GM23338 (cell line): ENCODE data around the gene SLC2A9. TPM values are rescaled to one million over a fixed set of nuclear protein-coding genes. Genes with fewer than 3 reads are reported as not detected.
A peak's percentile ranks its signal among the peaks of the same experiment; 100 is the strongest.

Experiments
- ATAC-seq: fragments of 200-7000 bp; cut with Tn5 transposase; 3 replicates; pipeline ENCODE4 v1.9.1; 2020
- DNase-seq: peaks from one replicate; pipeline ENCODE4 v3.0.0-alpha.2; 2015; ENCODE audit warnings: low spot score
- H2AFZ ChIP-seq: fragments of 200-600 bp; sonication (generic); 2 replicates; pipeline ENCODE4 v1.8.0; 2016; ENCODE audit warnings: antibody characterized with exemption, mild to moderate bottlenecking, moderate library complexity
- H3F3A ChIP-seq: fragments of 200-600 bp; sonication (generic); replicated peaks from 2 replicates; pipeline ENCODE4 v1.8.0; 2017; ENCODE audit warnings: antibody characterized with exemption, mixed run types, low read depth
- H3K27ac ChIP-seq: fragments of 200-600 bp; sonication (generic); 2 replicates; pipeline ENCODE4 v1.6.1; 2016; ENCODE audit warnings: low read depth
- H3K27me3 ChIP-seq: fragments of 200-600 bp; sonication (generic); 2 replicates; pipeline ENCODE4 v1.8.0; 2016; ENCODE audit warnings: mild to moderate bottlenecking, mixed run types, moderate library complexity; ENCODE audit not compliant: insufficient read depth
- H3K36me3 ChIP-seq: fragments of 200-600 bp; sonication (generic); 2 replicates; pipeline ENCODE4 v1.8.0; 2016; ENCODE audit warnings: mild to moderate bottlenecking; ENCODE audit not compliant: insufficient read depth
- H3K4me1 ChIP-seq: fragments of 200-600 bp; sonication (generic); 2 replicates; pipeline ENCODE4 v1.8.0; 2016; ENCODE audit warnings: mild to moderate bottlenecking, moderate library complexity; ENCODE audit not compliant: insufficient read depth
- H3K4me2 ChIP-seq: fragments of 200-600 bp; sonication (generic); 2 replicates; pipeline ENCODE4 v1.7.1; 2017; ENCODE audit warnings: mixed run types
- H3K4me3 ChIP-seq: fragments of 200-600 bp; sonication (generic); 2 replicates; pipeline ENCODE4 v1.6.1; 2016; ENCODE audit warnings: mixed run types
- H3K79me2 ChIP-seq: fragments of 200-600 bp; sonication (generic); replicated peaks from 2 replicates; pipeline ENCODE4 v1.8.0; 2017; ENCODE audit warnings: mild to moderate bottlenecking; ENCODE audit not compliant: insufficient read depth
- H3K9me2 ChIP-seq: fragments of 200-600 bp; sonication (generic); 2 replicates; pipeline ENCODE4 v1.8.0; 2017; ENCODE audit not compliant: insufficient read depth
- H4K20me1 ChIP-seq: fragments of 200-600 bp; sonication (generic); replicated peaks from 2 replicates; pipeline ENCODE4 v1.8.0; 2017; ENCODE audit warnings: mild to moderate bottlenecking; ENCODE audit not compliant: insufficient read depth
- H3K27ac Mint-ChIP-seq: 2 replicates; pipeline ENCODE4 v1.8.0; 2020; ENCODE audit warnings: inconsistent platforms, mild to moderate bottlenecking, moderate library complexity, mixed read lengths
- H3K27me3 Mint-ChIP-seq: 3 replicates; pipeline ENCODE4 v1.8.0; 2022; ENCODE audit warnings: low read depth, mild to moderate bottlenecking, moderate library complexity, mixed read lengths, inconsistent platforms; ENCODE audit not compliant: insufficient read depth, poor library complexity
- H3K36me3 Mint-ChIP-seq: 3 replicates; pipeline ENCODE4 v1.8.0; 2021; ENCODE audit warnings: low read depth, mild to moderate bottlenecking, inconsistent platforms, moderate library complexity, mixed read lengths
- H3K4me1 Mint-ChIP-seq: 3 replicates; pipeline ENCODE4 v1.8.0; 2020; ENCODE audit warnings: mild to moderate bottlenecking, inconsistent platforms, mixed read lengths
- H3K4me3 Mint-ChIP-seq: 3 replicates; pipeline ENCODE4 v1.8.0; 2021; ENCODE audit warnings: moderate library complexity, mild to moderate bottlenecking, inconsistent platforms, mixed read lengths
- H3K9me3 Mint-ChIP-seq: 3 replicates; pipeline ENCODE4 v1.8.0; 2020; ENCODE audit warnings: moderate library complexity, mild to moderate bottlenecking, inconsistent platforms, mixed read lengths
- CREB1 ChIP-seq: fragments of 250-450 bp; sonication (Bioruptor Pico); IDR thresholded peaks from 2 replicates; pipeline ENCODE4 v1.5.0; 2020; ENCODE audit warnings: low read depth, mild to moderate bottlenecking, moderate library complexity
- EZH2 ChIP-seq: fragments of 200-600 bp; sonication (generic); IDR thresholded peaks from one replicate; pipeline ENCODE4 v1.8.0; 2017; ENCODE audit warnings: antibody characterized with exemption, mild to moderate bottlenecking, low read depth; ENCODE audit not compliant: unreplicated experiment
- EZH2phosphoT487 ChIP-seq: fragments of 200-600 bp; sonication (generic); IDR thresholded peaks from one replicate; pipeline ENCODE4 v1.8.1; 2018; ENCODE audit warnings: antibody characterized with exemption; ENCODE audit not compliant: unreplicated experiment
- JUNB ChIP-seq: IDR thresholded peaks from one replicate; pipeline ENCODE4 v1.6.1; 2016; ENCODE audit warnings: antibody characterized with exemption; ENCODE audit not compliant: unreplicated experiment
- NANOG ChIP-seq: IDR thresholded peaks from 2 replicates; pipeline ENCODE4 v1.6.1; 2016; ENCODE audit warnings: antibody characterized with exemption, borderline replicate concordance
- POLR2AphosphoS5 ChIP-seq: IDR thresholded peaks from 2 replicates; pipeline ENCODE4 v1.6.1; 2016; ENCODE audit warnings: antibody characterized with exemption, low read depth
- REST ChIP-seq: IDR thresholded peaks from one replicate; pipeline ENCODE4 v1.6.1; 2018; ENCODE audit warnings: antibody characterized with exemption; ENCODE audit not compliant: unreplicated experiment
- STAT1 ChIP-seq: IDR thresholded peaks from one replicate; pipeline ENCODE4 v1.6.1; 2016; ENCODE audit warnings: antibody characterized with exemption; ENCODE audit not compliant: unreplicated experiment
- ZNF114 ChIP-seq: fragments of 250-450 bp; sonication (Bioruptor Pico); IDR thresholded peaks from 2 replicates; pipeline ENCODE4 v1.5.0; 2020; ENCODE audit warnings: mild to moderate bottlenecking, moderate library complexity
- ZNF331 ChIP-seq: fragments of 250-450 bp; sonication (Bioruptor Pico); IDR thresholded peaks from 2 replicates; pipeline ENCODE4 v1.5.0; 2020; ENCODE audit warnings: low read depth, mild to moderate bottlenecking, moderate library complexity
- polyA plus RNA-seq: library from polyadenylated mRNA; unstranded; fragments of >200 nt; fragmentation: Nextera tagmentation; extraction: Ambion mirVana; gene quantifications from 2 replicates; pipeline ENCODE4 v1.2.1, GENCODE V29; 2016
- total RNA-seq: library from RNA; depleted of rRNA; stranded (reverse); fragments of >200 nt; shearing (Covaris generic); gene quantifications from 2 replicates; pipeline ENCODE4 v1.2.3, GENCODE V29; 2014
- TF ChIP-seq, protein P1 (sequence below): IDR thresholded peaks from 2 replicates; pipeline ENCODE4 v1.6.1; 2016; ENCODE audit warnings: antibody characterized with exemption
- TF ChIP-seq, protein P2 (sequence below), 2 experiments: fragments of 200-600 bp in 1 of 2; sonication (generic) in 1 of 2; conservative IDR thresholded peaks; 2 replicates each; pipeline versions ENCODE4 v1.5.1 to v1.6.1; 2016 to 2017; ENCODE audit warnings: antibody characterized with exemption in 2 of 2, low read depth in 2 of 2, mild to moderate bottlenecking in 2 of 2, moderate library complexity in 1 of 2
- TF ChIP-seq, protein P3 (sequence below): fragments of 250-450 bp; sonication (Bioruptor Pico); IDR thresholded peaks from 2 replicates; pipeline ENCODE4 v1.5.0; 2020; ENCODE audit warnings: mild to moderate bottlenecking, moderate library complexity

SLC2A9 gene
- total and polyA plus RNA-seq, 2 experiments from 2014 or later: 0.21 to 0.40 TPM

- H3K4me1 Mint-ChIP-seq: peaks cover 7% of the 10 kb centered on the region
- no peaks in the 10 kb centered on the region for H3F3A ChIP-seq
- no peaks in the 10 kb centered on the region for H3K27me3 ChIP-seq
- no peak overlapping the region for H3K27ac ChIP-seq
- no peaks in the 10 kb centered on the region for H3K79me2 ChIP-seq
- peaks cover 14% of the 10 kb centered on the region for H3K27me3 Mint-ChIP-seq
- no peaks in the 10 kb centered on the region; the same call in 1 of the 2 replicates for H3K4me1 ChIP-seq
- H3K4me2 ChIP-seq: no peak overlapping the region
- DNase-seq (no peak), ATAC-seq (peak; percentile 30)
- H3K4me3 ChIP-seq: no peak overlapping the region
- peaks cover 3% of the 10 kb centered on the region for H3K36me3 ChIP-seq
- TF ChIP-seq ZNF114 (CRISPR knock-in tag) (no peak), NANOG (no peak), EZH2phosphoT487 (no peak), REST (no peak), STAT1 (no peak), EZH2 (no peak), ZNF331 (CRISPR knock-in tag) (no peak), JUNB (no peak), POLR2AphosphoS5 (no peak), CREB1 (CRISPR knock-in tag) (no peak)
- TF ChIP-seq, protein P1, sequence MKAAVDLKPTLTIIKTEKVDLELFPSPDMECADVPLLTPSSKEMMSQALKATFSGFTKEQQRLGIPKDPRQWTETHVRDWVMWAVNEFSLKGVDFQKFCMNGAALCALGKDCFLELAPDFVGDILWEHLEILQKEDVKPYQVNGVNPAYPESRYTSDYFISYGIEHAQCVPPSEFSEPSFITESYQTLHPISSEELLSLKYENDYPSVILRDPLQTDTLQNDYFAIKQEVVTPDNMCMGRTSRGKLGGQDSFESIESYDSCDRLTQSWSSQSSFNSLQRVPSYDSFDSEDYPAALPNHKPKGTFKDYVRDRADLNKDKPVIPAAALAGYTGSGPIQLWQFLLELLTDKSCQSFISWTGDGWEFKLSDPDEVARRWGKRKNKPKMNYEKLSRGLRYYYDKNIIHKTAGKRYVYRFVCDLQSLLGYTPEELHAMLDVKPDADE: no peak
- TF ChIP-seq, protein P2, sequence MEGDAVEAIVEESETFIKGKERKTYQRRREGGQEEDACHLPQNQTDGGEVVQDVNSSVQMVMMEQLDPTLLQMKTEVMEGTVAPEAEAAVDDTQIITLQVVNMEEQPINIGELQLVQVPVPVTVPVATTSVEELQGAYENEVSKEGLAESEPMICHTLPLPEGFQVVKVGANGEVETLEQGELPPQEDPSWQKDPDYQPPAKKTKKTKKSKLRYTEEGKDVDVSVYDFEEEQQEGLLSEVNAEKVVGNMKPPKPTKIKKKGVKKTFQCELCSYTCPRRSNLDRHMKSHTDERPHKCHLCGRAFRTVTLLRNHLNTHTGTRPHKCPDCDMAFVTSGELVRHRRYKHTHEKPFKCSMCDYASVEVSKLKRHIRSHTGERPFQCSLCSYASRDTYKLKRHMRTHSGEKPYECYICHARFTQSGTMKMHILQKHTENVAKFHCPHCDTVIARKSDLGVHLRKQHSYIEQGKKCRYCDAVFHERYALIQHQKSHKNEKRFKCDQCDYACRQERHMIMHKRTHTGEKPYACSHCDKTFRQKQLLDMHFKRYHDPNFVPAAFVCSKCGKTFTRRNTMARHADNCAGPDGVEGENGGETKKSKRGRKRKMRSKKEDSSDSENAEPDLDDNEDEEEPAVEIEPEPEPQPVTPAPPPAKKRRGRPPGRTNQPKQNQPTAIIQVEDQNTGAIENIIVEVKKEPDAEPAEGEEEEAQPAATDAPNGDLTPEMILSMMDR (conservative IDR thresholded peaks at IDR 0.05; ENCODE audit: low read depth in 2 of 2): no peak
- TF ChIP-seq, protein P3, sequence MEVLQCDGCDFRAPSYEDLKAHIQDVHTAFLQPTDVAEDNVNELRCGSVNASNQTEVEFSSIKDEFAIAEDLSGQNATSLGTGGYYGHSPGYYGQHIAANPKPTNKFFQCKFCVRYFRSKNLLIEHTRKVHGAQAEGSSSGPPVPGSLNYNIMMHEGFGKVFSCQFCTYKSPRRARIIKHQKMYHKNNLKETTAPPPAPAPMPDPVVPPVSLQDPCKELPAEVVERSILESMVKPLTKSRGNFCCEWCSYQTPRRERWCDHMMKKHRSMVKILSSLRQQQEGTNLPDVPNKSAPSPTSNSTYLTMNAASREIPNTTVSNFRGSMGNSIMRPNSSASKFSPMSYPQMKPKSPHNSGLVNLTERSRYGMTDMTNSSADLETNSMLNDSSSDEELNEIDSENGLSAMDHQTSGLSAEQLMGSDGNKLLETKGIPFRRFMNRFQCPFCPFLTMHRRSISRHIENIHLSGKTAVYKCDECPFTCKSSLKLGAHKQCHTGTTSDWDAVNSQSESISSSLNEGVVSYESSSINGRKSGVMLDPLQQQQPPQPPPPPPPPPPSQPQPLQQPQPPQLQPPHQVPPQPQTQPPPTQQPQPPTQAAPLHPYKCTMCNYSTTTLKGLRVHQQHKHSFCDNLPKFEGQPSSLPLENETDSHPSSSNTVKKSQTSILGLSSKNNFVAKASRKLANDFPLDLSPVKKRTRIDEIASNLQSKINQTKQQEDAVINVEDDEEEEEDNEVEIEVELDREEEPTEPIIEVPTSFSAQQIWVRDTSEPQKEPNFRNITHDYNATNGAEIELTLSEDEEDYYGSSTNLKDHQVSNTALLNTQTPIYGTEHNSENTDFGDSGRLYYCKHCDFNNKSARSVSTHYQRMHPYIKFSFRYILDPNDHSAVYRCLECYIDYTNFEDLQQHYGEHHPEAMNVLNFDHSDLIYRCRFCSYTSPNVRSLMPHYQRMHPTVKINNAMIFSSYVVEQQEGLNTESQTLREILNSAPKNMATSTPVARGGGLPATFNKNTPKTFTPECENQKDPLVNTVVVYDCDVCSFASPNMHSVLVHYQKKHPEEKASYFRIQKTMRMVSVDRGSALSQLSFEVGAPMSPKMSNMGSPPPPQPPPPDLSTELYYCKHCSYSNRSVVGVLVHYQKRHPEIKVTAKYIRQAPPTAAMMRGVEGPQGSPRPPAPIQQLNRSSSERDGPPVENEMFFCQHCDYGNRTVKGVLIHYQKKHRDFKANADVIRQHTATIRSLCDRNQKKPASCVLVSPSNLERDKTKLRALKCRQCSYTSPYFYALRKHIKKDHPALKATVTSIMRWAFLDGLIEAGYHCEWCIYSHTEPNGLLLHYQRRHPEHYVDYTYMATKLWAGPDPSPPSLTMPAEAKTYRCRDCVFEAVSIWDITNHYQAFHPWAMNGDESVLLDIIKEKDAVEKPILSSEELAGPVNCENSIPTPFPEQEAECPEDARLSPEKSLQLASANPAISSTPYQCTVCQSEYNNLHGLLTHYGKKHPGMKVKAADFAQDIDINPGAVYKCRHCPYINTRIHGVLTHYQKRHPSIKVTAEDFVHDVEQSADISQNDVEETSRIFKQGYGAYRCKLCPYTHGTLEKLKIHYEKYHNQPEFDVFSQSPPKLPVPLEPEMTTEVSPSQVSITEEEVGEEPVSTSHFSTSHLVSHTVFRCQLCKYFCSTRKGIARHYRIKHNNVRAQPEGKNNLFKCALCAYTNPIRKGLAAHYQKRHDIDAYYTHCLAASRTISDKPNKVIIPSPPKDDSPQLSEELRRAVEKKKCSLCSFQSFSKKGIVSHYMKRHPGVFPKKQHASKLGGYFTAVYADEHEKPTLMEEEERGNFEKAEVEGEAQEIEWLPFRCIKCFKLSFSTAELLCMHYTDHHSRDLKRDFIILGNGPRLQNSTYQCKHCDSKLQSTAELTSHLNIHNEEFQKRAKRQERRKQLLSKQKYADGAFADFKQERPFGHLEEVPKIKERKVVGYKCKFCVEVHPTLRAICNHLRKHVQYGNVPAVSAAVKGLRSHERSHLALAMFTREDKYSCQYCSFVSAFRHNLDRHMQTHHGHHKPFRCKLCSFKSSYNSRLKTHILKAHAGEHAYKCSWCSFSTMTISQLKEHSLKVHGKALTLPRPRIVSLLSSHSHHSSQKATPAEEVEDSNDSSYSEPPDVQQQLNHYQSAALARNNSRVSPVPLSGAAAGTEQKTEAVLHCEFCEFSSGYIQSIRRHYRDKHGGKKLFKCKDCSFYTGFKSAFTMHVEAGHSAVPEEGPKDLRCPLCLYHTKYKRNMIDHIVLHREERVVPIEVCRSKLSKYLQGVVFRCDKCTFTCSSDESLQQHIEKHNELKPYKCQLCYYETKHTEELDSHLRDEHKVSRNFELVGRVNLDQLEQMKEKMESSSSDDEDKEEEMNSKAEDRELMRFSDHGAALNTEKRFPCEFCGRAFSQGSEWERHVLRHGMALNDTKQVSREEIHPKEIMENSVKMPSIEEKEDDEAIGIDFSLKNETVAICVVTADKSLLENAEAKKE: no peak
- H2AFZ ChIP-seq: no peak overlapping the region
- no peak overlapping the region for H3K4me3 Mint-ChIP-seq
- H3K27ac Mint-ChIP-seq: no peak overlapping the region
- no peaks in the 10 kb centered on the region for H3K9me2 ChIP-seq
- no peaks in the 10 kb centered on the region for H3K9me3 Mint-ChIP-seq
- peaks cover 31% of the 10 kb centered on the region for H3K36me3 Mint-ChIP-seq
- H4K20me1 ChIP-seq: no peaks in the 10 kb centered on the region; the same call in none of the 2 replicates
Measured at GRCh38 chr4:10069075-10069642, 47.9 kb upstream of the SLC2A9 start.
